Vagina (tissue), 2 donors: ENCODE data around the gene SEMA4D.

ENCODE experiments used
- POLR2A ChIP-seq, 2 donors: fragments of 450-650 bp; IDR thresholded peaks; one replicate each; pipeline ENCODE4 v1.6.1; 2017; ENCODE audit warnings: antibody characterized with exemption in 2 of 2, mild to moderate bottlenecking in 2 of 2, moderate library complexity in 2 of 2
- POLR2AphosphoS5 ChIP-seq, 2 donors: sonication (generic); formaldehyde crosslinking; IDR thresholded peaks; one replicate each; pipeline ENCODE4 v1.9.0; 2017; ENCODE audit warnings: antibody characterized with exemption in 2 of 2, mild to moderate bottlenecking in 2 of 2, low read depth in 1 of 2; ENCODE audit not compliant: insufficient read depth in 1 of 2
- TF ChIP-seq, protein P1 (sequence below), 3 experiments: fragments of 450-650 bp in 2 of 3; fragments of 200-600 bp in 1 of 3; sonication (generic) in 1 of 3; IDR thresholded peaks; one replicate each; pipeline ENCODE4 v1.5.1; 2017 to 2019; ENCODE audit warnings: antibody characterized with exemption in 3 of 3, mild to moderate bottlenecking in 2 of 3, moderate library complexity in 2 of 3

DNA sequence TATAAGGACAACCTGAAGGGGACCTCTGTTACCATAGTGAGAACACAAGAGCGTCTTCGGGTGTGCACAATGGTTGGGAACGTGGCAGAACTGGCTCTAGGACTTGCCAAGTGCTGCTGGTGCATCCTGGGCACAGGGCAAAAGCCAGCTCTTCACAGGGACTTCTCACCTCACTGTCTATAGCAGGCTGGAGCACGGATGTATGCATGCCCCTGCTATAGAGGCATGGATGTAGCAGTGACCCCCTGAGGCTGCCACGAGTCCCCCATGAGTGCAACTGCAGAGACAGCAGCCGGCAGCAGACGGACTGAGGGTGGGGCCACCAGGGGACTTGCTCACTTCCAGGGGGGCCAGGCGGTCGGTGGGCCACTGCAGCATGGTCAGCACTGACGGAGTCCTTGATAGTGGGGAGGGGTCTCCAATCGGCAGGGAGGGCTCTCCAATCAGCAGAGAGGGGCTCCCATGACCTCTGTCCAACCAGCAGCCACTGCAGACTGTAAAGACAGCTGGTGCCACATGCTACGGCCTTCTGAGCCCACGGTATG is 64.9 kb downstream of the SEMA4D start:
- TF ChIP-seq POLR2A (IDR thresholded peaks at IDR 0.05): no peak
- TF ChIP-seq, protein P1, sequence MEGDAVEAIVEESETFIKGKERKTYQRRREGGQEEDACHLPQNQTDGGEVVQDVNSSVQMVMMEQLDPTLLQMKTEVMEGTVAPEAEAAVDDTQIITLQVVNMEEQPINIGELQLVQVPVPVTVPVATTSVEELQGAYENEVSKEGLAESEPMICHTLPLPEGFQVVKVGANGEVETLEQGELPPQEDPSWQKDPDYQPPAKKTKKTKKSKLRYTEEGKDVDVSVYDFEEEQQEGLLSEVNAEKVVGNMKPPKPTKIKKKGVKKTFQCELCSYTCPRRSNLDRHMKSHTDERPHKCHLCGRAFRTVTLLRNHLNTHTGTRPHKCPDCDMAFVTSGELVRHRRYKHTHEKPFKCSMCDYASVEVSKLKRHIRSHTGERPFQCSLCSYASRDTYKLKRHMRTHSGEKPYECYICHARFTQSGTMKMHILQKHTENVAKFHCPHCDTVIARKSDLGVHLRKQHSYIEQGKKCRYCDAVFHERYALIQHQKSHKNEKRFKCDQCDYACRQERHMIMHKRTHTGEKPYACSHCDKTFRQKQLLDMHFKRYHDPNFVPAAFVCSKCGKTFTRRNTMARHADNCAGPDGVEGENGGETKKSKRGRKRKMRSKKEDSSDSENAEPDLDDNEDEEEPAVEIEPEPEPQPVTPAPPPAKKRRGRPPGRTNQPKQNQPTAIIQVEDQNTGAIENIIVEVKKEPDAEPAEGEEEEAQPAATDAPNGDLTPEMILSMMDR (IDR thresholded peaks at IDR 0.05): no peak
- TF ChIP-seq POLR2AphosphoS5 (IDR thresholded peaks at IDR 0.05; ENCODE audit: insufficient read depth in 1 of 2, low read depth in 1 of 2): no peak
